HG03521 (cell line): ENCODE data around the gene TMEM106C.

Experiments
- ATAC-seq: cut with Tn5 transposase; IDR thresholded peaks from one replicate; pipeline ENCODE4 v1.9.1; 2021; ENCODE audit warnings: mild to moderate bottlenecking, moderate library complexity; ENCODE audit not compliant: unreplicated experiment

Gene TMEM106C

GRCh38 chr12:47963340-47964040, at the start of gene TMEM106C:
Gene TMEM106C, plus strand, starts transcription at chr12:47963596. Its CDS starts 641 bp downstream, at chr12:47964237.
- peak; percentile 93 for ATAC-seq

GRCh38 chr12:47920913-47921312, 42.5 kb upstream of the TMEM106C start:
- ATAC-seq: no peak

GRCh38 chr12:47921907-47922306, 41.5 kb upstream of the TMEM106C start:
- ATAC-seq: no peak

- ATAC-seq: no peak
These were observed 36.0 kb upstream of the TMEM106C start for GRCh38 chr12:47927346-47927745.

- no peak for ATAC-seq
These were observed 32.8 kb upstream of the TMEM106C start for GRCh38 chr12:47930634-47931033.

- ATAC-seq: no peak
These were observed 32.2 kb upstream of the TMEM106C start for GRCh38 chr12:47931187-47931586.

GRCh38 chr12:47935184-47935583, 28.2 kb upstream of the TMEM106C start:
- no peak for ATAC-seq

- no peak for ATAC-seq
These were observed 25.3 kb upstream of the TMEM106C start for GRCh38 chr12:47938093-47938492.

- no peak for ATAC-seq
These were observed 24.8 kb upstream of the TMEM106C start for GRCh38 chr12:47938594-47938993.

- no peak for ATAC-seq
These were observed 24.3 kb upstream of the TMEM106C start for GRCh38 chr12:47939009-47939601.

GRCh38 chr12:47940773-47941474, 22.5 kb upstream of the TMEM106C start:
- ATAC-seq: no peak

GRCh38 chr12:47941475-47941780, 22.0 kb upstream of the TMEM106C start:
- ATAC-seq: no peak

GRCh38 chr12:47941871-47942613, 21.4 kb upstream of the TMEM106C start:
- ATAC-seq: no peak

GRCh38 chr12:47942614-47943225, 20.7 kb upstream of the TMEM106C start:
- ATAC-seq: no peak

GRCh38 chr12:47943623-47944340, 19.6 kb upstream of the TMEM106C start:
- ATAC-seq: no peak

GRCh38 chr12:47944685-47945340, 18.6 kb upstream of the TMEM106C start:
- no peak for ATAC-seq

GRCh38 chr12:47945341-47945728, 18.1 kb upstream of the TMEM106C start:
- ATAC-seq: no peak

- ATAC-seq: no peak
These were observed 16.7 kb upstream of the TMEM106C start for GRCh38 chr12:47946413-47947323.

- no peak for ATAC-seq
These were observed 16.1 kb upstream of the TMEM106C start for GRCh38 chr12:47947341-47947740.
